Measurements from ENCODE around the gene BMPR1B. TPM values are rescaled to one million over a fixed set of nuclear protein-coding genes. Genes with fewer than 3 reads are reported as not detected.
"Not testable (repeated sequence)": the region's sequence is repeated elsewhere in the genome, so short reads cannot be mapped to it uniquely, and the experiment has no call there.

The BMPR1B gene
- total RNA-seq, 3 donors from 2014 or later (not counting 1 experiment from before 2014, with no cell fraction given): 0.25 TPM; not detected in 2

GRCh38 chr4:94827481-94828110, 69.8 kb downstream of the BMPR1B start:
- intact Hi-C loops (cut with micrococcal nuclease): no loop called here
- TF ChIP-seq CTCF (IDR thresholded peaks at IDR 0.05): no peak
- Histone ChIP-seq H3K27me3 (ENCODE audit: control insufficient read depth, insufficient read depth, low read length) (no peaks in the 10 kb centered on the region), H3K4me3 (ENCODE audit: low read length) (no peak overlapping the region), H3K36me3 (ENCODE audit: control insufficient read depth, insufficient read depth, low read length) (no peaks in the 10 kb centered on the region), H3K27ac (ENCODE audit: low read length) (no peak overlapping the region), H3K4me1 (ENCODE audit: control insufficient read depth, insufficient read depth, low read length) (no peaks in the 10 kb centered on the region), H3K9me3 (ENCODE audit: control insufficient read depth, insufficient read depth, low read length) (no peaks in the 10 kb centered on the region)
- H3K4me1 Mint-ChIP-seq: no peaks in the 10 kb centered on the region
- DNase-seq (no peak), ATAC-seq (no peak)
- no peak overlapping the region for H3K27ac Mint-ChIP-seq
- 90% methylated on average over 2 of the region's 5 CpGs for WGBS (ENCODE audit: insufficient coverage)
- no peaks in the 10 kb centered on the region for H3K27me3 Mint-ChIP-seq (ENCODE audit: low read depth in 2 of 2)
- no peaks in the 10 kb centered on the region for H3K9me3 Mint-ChIP-seq
- no peaks in the 10 kb centered on the region for H3K36me3 Mint-ChIP-seq
- H3K4me3 Mint-ChIP-seq: no peak overlapping the region

- ATAC-seq (no peak), DNase-seq (no peak)
- no peaks in the 10 kb centered on the region for H3K36me3 ChIP-seq (ENCODE audit: control insufficient read depth, insufficient read depth, low read length)
- H3K27me3 ChIP-seq (ENCODE audit: control insufficient read depth, insufficient read depth, low read length): no peaks in the 10 kb centered on the region
- no peak for TF ChIP-seq CTCF (IDR thresholded peaks at IDR 0.05)
- H3K36me3 Mint-ChIP-seq: no peaks in the 10 kb centered on the region
- no peaks in the 10 kb centered on the region for H3K4me1 Mint-ChIP-seq
- H3K4me3 ChIP-seq (ENCODE audit: low read length): no peak overlapping the region
- WGBS (ENCODE audit: insufficient coverage): no CpG with 5 or more reads among the region's 1 CpG
- no peak overlapping the region for H3K27ac ChIP-seq (ENCODE audit: low read length)
- H3K9me3 Mint-ChIP-seq: no peaks in the 10 kb centered on the region
- H3K27me3 Mint-ChIP-seq (ENCODE audit: low read depth in 2 of 2): no peaks in the 10 kb centered on the region
- H3K9me3 ChIP-seq (ENCODE audit: control insufficient read depth, insufficient read depth, low read length): no peaks in the 10 kb centered on the region
- no peak overlapping the region for H3K27ac Mint-ChIP-seq
- no peaks in the 10 kb centered on the region for H3K4me1 ChIP-seq (ENCODE audit: control insufficient read depth, insufficient read depth, low read length)
- intact Hi-C loops (cut with micrococcal nuclease): no loop called here
- no peak overlapping the region for H3K4me3 Mint-ChIP-seq
Measured at GRCh38 chr4:94828882-94829281, 71.1 kb downstream of the BMPR1B start.

GRCh38 chr4:94831607-94832006, 73.9 kb downstream of the BMPR1B start:
- ATAC-seq (no peak), DNase-seq (no peak)
- no peaks in the 10 kb centered on the region for H3K4me1 Mint-ChIP-seq
- no peak overlapping the region for H3K27ac Mint-ChIP-seq
- Histone ChIP-seq H3K36me3 (ENCODE audit: control insufficient read depth, insufficient read depth, low read length) (no peaks in the 10 kb centered on the region), H3K27me3 (ENCODE audit: control insufficient read depth, insufficient read depth, low read length) (no peaks in the 10 kb centered on the region), H3K4me1 (ENCODE audit: control insufficient read depth, insufficient read depth, low read length) (no peaks in the 10 kb centered on the region), H3K4me3 (ENCODE audit: low read length) (no peak overlapping the region), H3K9me3 (ENCODE audit: control insufficient read depth, insufficient read depth, low read length) (no peaks in the 10 kb centered on the region), H3K27ac (ENCODE audit: low read length) (no peak overlapping the region)
- TF ChIP-seq CTCF (IDR thresholded peaks at IDR 0.05): no peak
- no peaks in the 10 kb centered on the region for H3K27me3 Mint-ChIP-seq (ENCODE audit: low read depth in 2 of 2)
- H3K36me3 Mint-ChIP-seq: no peaks in the 10 kb centered on the region
- 100% methylated on average over 1 of the region's 2 CpGs for WGBS (ENCODE audit: insufficient coverage)
- H3K9me3 Mint-ChIP-seq: no peaks in the 10 kb centered on the region
- H3K4me3 Mint-ChIP-seq: no peak overlapping the region
- intact Hi-C loops (cut with micrococcal nuclease): no loop called here

- H3K4me3 Mint-ChIP-seq; H3K27me3 Mint-ChIP-seq (ENCODE audit: low read depth in 2 of 2); H3K27ac ChIP-seq (ENCODE audit: low read length); H3K36me3 ChIP-seq (ENCODE audit: control insufficient read depth, insufficient read depth, low read length); ATAC-seq; H3K36me3 Mint-ChIP-seq; H3K27me3 ChIP-seq (ENCODE audit: control insufficient read depth, insufficient read depth, low read length); intact Hi-C loops (cut with micrococcal nuclease); H3K4me1 ChIP-seq (ENCODE audit: control insufficient read depth, insufficient read depth, low read length); DNase-seq; H3K27ac Mint-ChIP-seq; H3K4me3 ChIP-seq (ENCODE audit: low read length); H3K9me3 ChIP-seq (ENCODE audit: control insufficient read depth, insufficient read depth, low read length); H3K4me1 Mint-ChIP-seq; H3K9me3 Mint-ChIP-seq: not testable (repeated sequence)
- 94% methylated on average over 5 of the region's 5 CpGs for WGBS (ENCODE audit: insufficient coverage)
Measured at GRCh38 chr4:94832329-94832728, 74.6 kb downstream of the BMPR1B start.

All from natural killer cell (primary cell).